ENCODE results near the gene BEST3.

- TF ChIP-seq HDGF (IDR thresholded peaks at IDR 0.05; ENCODE audit: borderline replicate concordance): no peak
- TF ChIP-seq ARNT (IDR thresholded peaks at IDR 0.05): no peak
- TF ChIP-seq SP1 (IDR thresholded peaks at IDR 0.05): no peak
- TF ChIP-seq FOXA1 (IDR thresholded peaks at IDR 0.05): no peak
- TF ChIP-seq LEF1 (IDR thresholded peaks at IDR 0.05; ENCODE audit: borderline replicate concordance): no peak
- TF ChIP-seq BHLHE40 (IDR thresholded peaks at IDR 0.05; ENCODE audit: borderline replicate concordance): no peak
- no peak for TF ChIP-seq SUZ12 (IDR thresholded peaks at IDR 0.05)
- TF ChIP-seq L3MBTL2 (conservative IDR thresholded peaks at IDR 0.05): no peak
- TF ChIP-seq FOXM1 (IDR thresholded peaks at IDR 0.05; ENCODE audit: borderline replicate concordance): no peak
- TF ChIP-seq PKNOX1 (IDR thresholded peaks at IDR 0.05): no peak
- no peak for TF ChIP-seq NFRKB (IDR thresholded peaks at IDR 0.05)
- TF ChIP-seq CTBP1 (IDR thresholded peaks at IDR 0.05; ENCODE audit: borderline replicate concordance): no peak
- TF ChIP-seq ZNF384 (IDR thresholded peaks at IDR 0.05): no peak
- no peak for TF ChIP-seq ELF4 (IDR thresholded peaks at IDR 0.05)
These were observed 49.6 kb downstream of the BEST3 start for GRCh38 chr12:69649529-69649928.
